Stimulated activated memory B cell treated with anti-CD40 and anti-IgM and Interleukin-4, amounts not matched to agents 10 μg/mL and 1 μg/mL and 100 μg/mL, for 72 hours (primary cell): ENCODE results near the gene RNF141.

Experiments
- ATAC-seq: fragments of 150-1000 bp; cut with Tn5 transposase; 2 replicates; pipeline ENCODE4 v1.10.0; 2021
- H3K27ac Mint-ChIP-seq: one replicate; pipeline ENCODE4 v1.8.0; 2022; ENCODE audit warnings: mild to moderate bottlenecking, mixed read lengths
- H3K27me3 Mint-ChIP-seq: one replicate; pipeline ENCODE4 v1.8.0; 2022; ENCODE audit warnings: mixed read lengths
- H3K36me3 Mint-ChIP-seq: one replicate; pipeline ENCODE4 v1.8.0; 2022; ENCODE audit warnings: mixed read lengths
- H3K4me1 Mint-ChIP-seq: one replicate; pipeline ENCODE4 v1.8.0; 2022; ENCODE audit warnings: mixed read lengths
- H3K4me3 Mint-ChIP-seq: one replicate; pipeline ENCODE4 v1.8.0; 2022; ENCODE audit warnings: mild to moderate bottlenecking, moderate library complexity, mixed read lengths
- H3K9me3 Mint-ChIP-seq: one replicate; pipeline ENCODE4 v1.8.0; 2022; ENCODE audit warnings: mixed read lengths

The RNF141 gene

DNA sequence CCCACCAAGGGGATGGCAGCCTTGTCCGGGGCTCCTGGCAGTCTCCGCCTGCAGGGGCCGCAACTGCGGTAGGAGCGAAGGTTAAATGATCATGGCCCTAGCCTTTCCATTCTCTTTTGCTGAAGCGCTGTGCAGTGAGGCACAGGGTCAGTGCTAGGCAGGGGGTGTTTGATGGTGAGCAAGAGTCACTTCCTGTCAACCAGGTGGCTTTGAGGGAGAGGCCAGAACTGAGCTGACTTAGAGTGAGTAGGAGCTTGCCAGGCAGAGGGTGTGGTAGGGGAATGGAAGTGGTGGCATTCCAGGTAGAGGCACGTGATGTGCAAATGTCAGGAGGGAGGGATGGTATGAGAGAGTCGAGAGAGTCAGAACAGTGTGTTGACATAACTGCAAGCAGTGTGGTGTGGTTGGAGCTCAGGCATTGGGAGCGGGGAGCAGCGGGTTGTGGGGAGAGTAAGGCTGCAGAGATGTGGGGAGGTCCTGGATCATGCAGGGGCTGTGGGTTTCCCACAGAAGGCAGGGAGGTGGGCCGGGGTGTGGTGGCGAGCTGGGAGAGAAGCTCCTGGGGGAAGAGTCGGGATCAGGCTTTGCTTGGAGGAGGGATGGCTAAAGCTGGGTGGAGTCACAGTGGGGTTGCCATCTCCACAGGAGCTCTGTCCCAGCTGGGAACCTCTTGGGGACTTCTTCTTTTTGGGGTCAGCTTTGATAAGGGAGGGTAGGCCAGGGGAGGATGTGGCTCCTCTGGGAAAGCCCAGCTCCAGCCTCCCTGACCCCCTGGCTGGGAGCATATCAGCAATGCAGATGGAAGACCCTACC, 52.7 kb downstream of the RNF141 start:
- peak; percentile 65 for ATAC-seq
- Mint-ChIP-seq H3K4me1 (peaks cover 68% of the 10 kb centered on the region), H3K9me3 (no peaks in the 10 kb centered on the region), H3K4me3 (peak overlapping the region; percentile 48), H3K36me3 (peaks cover 80% of the 10 kb centered on the region), H3K27ac (peak overlapping the region; percentile 89), H3K27me3 (no peaks in the 10 kb centered on the region)

DNA sequence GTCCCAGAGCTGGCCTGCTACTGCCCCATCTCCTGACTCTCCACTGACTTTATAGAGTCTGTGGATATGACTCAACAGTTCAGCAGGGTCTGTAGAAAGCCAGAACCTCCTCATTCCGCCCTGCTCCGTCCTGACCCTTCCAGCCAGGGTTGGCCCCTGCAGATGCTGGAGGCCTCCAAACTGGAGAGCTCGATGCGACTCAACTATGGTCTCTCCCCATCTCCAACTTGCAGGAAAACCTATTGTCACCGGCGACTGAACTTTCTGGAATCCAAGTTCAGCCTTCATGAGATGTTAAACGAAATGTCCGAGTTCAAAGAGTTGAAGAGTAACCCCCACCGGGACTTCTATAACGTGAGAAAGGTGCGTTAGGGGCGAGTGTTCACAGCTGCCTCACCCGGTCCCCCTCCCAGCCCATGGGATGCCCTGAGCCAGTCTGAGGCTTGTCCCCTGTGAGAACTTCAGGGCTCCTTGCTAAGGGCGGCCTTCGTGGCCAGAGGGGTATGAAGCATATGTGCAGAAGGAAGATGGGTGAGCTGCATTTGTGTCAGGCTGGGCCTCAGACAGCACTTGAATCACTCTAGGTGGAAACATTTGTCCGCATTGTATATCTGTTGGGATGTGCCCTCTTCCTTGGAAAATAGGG, 53.9 kb downstream of the RNF141 start:
- ATAC-seq, result no peak
- Mint-ChIP-seq H3K27ac (peak overlapping the region; percentile 89), H3K4me3 (no peak overlapping the region), H3K36me3 (peaks cover 80% of the 10 kb centered on the region), H3K27me3 (no peaks in the 10 kb centered on the region), H3K4me1 (peaks cover 61% of the 10 kb centered on the region), H3K9me3 (no peaks in the 10 kb centered on the region)

DNA sequence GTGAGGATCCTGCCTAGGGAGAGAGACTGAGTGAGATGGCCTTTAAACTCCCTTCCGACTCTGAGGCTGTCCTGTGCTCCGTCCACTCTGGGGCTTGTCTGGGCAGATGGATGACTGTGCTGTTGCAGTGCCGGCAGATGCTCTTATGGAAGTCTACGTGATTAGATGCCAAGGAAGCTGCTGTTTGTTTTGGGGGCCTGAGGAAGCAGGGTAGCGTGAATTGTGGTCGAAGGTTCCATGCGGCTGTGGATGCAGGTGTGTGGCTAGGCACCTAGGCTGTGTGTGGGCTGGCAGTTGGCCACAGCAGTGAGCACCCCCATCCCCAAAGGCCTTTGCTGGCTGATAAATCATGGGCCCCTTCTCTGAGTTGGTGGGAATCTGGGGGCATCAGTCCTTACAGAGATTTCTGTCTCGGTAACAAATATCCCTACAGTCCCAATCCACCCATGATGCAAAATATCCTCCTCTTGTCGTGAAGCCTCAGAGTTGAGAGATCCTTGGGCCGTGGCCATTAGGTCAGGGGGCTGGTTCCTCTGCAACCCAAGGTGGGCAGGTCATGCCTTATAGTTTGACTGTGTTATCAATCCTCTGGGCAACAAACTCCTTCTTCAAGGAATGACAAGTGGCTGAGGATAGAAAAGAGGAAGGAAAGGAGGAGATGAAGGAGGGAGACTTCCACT, 54.7 kb downstream of the RNF141 start:
- no peak overlapping the region for H3K4me3 Mint-ChIP-seq
- peak overlapping the region; percentile 89 for H3K27ac Mint-ChIP-seq
- no peaks in the 10 kb centered on the region for H3K27me3 Mint-ChIP-seq
- no peaks in the 10 kb centered on the region for H3K9me3 Mint-ChIP-seq
- no peak for ATAC-seq
- H3K36me3 Mint-ChIP-seq, result peaks cover 75% of the 10 kb centered on the region
- peaks cover 54% of the 10 kb centered on the region for H3K4me1 Mint-ChIP-seq

DNA sequence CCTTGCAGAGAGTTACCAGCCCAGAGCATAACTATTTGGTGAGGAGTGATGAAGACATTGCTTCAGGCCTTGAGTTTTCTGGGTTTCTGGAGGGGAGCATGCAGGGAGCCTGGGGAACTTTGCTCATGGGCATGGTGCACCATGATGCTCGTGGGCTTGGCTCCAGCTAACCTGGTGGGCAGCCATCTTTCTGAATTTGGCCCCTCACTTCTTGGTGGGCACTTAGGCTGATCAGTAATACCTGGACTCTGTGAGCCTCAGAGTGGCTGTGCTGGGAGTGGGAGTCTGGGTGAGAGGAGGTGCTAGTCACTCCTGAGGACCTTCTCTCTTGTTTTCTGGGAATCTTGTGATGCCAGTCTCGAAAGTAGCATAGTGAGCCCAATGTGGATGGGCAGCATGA, 55.3 kb downstream of the RNF141 start:
- H3K4me1 Mint-ChIP-seq, result peaks cover 50% of the 10 kb centered on the region
- H3K27ac Mint-ChIP-seq, result peak overlapping the region; percentile 89
- ATAC-seq, result no peak
- peaks cover 78% of the 10 kb centered on the region for H3K36me3 Mint-ChIP-seq
- no peaks in the 10 kb centered on the region for H3K9me3 Mint-ChIP-seq
- H3K27me3 Mint-ChIP-seq, result no peaks in the 10 kb centered on the region
- H3K4me3 Mint-ChIP-seq, result no peak overlapping the region

DNA sequence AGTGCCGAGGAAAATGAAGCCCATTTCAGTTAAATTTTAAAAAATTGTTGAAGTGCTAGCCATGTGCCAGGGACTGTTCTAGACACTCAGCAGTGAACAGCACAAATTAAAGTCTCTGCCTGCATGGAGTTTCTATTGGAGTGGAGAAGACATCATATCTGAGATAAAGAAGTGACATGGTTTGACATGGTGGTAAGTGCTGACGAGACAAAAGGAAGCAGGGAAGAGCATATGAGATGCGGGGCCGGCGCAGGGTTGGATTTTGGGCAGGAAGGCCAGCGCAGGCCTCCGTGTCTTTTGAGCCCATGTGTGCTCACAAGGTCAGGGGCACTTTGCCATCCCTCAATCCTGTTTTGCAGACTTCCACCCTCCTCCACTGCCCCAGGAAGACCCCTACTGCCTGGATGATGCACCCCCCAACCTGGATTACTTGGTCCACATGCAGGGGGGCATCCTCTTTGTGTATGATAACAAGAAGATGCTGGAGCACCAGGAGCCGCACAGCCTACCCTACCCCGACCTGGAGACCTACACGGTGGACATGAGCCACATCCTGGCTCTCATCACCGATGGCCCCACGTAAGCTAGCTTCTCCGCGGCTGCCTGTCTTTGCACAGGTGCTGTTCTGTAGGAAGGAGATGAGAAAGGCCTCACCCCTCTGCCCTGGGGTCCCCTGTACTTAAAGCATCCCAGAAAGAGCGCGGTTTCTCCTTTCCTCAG, 56.4 kb downstream of the RNF141 start:
- peaks cover 77% of the 10 kb centered on the region for H3K36me3 Mint-ChIP-seq
- no peak overlapping the region for H3K4me3 Mint-ChIP-seq
- H3K4me1 Mint-ChIP-seq, result peaks cover 43% of the 10 kb centered on the region
- H3K27me3 Mint-ChIP-seq, result no peaks in the 10 kb centered on the region
- no peaks in the 10 kb centered on the region for H3K9me3 Mint-ChIP-seq
- no peak for ATAC-seq
- no peak overlapping the region for H3K27ac Mint-ChIP-seq

DNA sequence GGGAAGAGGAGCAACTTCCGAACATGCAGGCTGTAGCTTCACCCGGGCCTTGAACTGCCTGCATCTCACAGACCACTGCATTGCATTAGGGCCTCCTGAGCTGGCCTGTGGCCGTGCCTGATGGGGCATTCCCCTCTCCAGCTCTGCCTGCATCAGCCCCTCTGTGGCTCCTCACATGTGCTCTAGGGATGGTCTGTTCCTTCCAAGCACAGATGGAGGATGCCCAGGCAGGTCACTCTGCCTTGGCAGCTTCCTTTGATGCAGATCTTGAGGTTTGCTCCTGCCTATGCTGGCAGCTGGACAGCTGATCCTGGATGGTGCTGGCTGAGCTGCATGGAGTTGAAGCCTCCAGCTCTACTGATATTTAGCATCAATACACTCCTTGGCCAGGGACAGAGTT, 57.4 kb downstream of the RNF141 start:
- H3K27ac Mint-ChIP-seq, result no peak overlapping the region
- no peak overlapping the region for H3K4me3 Mint-ChIP-seq
- H3K27me3 Mint-ChIP-seq, result no peaks in the 10 kb centered on the region
- ATAC-seq, result no peak
- H3K9me3 Mint-ChIP-seq, result no peaks in the 10 kb centered on the region
- H3K4me1 Mint-ChIP-seq, result peaks cover 33% of the 10 kb centered on the region
- H3K36me3 Mint-ChIP-seq, result peaks cover 87% of the 10 kb centered on the region

DNA sequence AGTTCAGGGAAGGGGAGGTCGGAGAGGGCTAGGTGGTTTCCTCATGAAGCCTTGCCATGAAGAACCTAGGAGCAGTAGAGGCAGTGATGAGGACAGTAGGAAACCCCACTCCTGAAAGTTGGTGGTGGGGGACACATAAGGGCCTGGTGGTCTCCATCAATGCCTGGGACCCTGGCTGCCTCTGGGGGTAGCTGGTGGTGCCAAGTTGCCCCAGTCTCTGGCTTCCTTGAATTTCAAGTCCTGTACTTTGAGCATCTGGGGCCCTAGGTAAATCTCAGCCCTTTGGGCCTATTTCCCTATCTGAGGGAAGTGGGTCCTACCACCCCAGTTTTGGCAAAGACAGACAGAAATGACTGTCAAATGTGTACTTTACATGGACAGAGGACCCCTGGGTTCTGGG, 57.8 kb downstream of the RNF141 start:
- no peaks in the 10 kb centered on the region for H3K9me3 Mint-ChIP-seq
- peaks cover 33% of the 10 kb centered on the region for H3K4me1 Mint-ChIP-seq
- H3K36me3 Mint-ChIP-seq, result peaks cover 88% of the 10 kb centered on the region
- no peaks in the 10 kb centered on the region for H3K27me3 Mint-ChIP-seq
- no peak overlapping the region for H3K4me3 Mint-ChIP-seq
- ATAC-seq, result no peak
- no peak overlapping the region for H3K27ac Mint-ChIP-seq

DNA sequence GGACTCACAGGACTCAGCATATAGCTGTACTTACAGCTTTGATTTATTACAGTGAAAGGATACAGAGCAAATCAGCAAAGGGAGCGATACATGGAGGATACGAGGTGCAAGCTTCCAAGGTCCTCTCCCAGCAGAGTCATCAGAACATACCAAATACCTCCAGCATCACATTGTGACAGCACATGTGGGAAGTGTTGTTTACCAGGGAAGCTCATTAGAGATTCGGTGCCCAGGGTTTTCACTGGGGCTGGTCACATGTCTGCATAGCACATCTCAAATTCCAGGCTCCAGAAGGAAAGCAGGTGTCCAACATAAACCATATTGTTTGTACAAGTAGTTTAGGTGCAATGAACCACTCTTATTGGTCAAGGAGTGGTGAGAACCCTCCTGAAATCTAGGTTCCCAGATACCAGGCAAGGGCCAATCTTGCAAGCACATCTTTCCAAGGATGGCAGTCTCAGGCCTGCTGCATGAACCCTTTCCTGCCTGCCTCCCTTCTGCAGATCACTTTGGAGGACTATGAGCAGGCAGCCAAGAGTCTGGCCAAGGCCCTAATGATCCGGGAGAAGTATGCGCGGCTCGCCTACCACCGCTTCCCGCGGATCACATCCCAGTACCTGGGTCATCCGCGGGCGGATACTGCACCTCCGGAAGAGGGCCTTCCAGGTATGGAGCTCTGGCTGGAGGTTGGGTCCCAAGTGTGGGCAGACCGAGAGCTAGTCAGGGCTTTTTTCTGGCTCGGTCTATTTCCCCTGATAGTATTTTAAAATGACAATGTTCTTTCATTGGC, 59.2 kb downstream of the RNF141 start:
- H3K27me3 Mint-ChIP-seq, result no peaks in the 10 kb centered on the region
- no peak overlapping the region for H3K27ac Mint-ChIP-seq
- peaks cover 88% of the 10 kb centered on the region for H3K36me3 Mint-ChIP-seq
- H3K4me1 Mint-ChIP-seq, result peaks cover 33% of the 10 kb centered on the region
- H3K9me3 Mint-ChIP-seq, result no peaks in the 10 kb centered on the region
- H3K4me3 Mint-ChIP-seq, result no peak overlapping the region
- no peak for ATAC-seq

DNA sequence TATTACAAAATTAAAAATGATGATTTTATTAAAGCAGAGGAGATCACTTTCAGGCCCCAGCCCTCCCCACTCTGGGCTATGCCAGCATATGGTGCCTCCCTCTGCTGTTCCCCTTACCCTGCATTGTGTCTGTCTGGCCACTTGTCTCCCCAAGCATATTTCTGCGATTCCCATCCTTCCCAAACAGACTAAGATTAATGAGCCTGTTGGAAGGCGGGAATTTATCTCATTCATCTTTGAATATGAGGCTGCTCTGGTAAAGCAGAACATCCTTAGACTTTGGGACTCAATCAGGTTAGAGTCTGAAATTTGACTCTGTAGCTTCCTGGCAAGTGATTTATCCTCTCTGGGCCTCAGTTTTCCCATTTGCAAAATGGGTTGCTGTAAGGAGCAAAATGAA, 60.2 kb downstream of the RNF141 start:
- peaks cover 33% of the 10 kb centered on the region for H3K4me1 Mint-ChIP-seq
- no peak for ATAC-seq
- no peaks in the 10 kb centered on the region for H3K9me3 Mint-ChIP-seq
- H3K27ac Mint-ChIP-seq, result no peak overlapping the region
- peaks cover 88% of the 10 kb centered on the region for H3K36me3 Mint-ChIP-seq
- no peak overlapping the region for H3K4me3 Mint-ChIP-seq
- no peaks in the 10 kb centered on the region for H3K27me3 Mint-ChIP-seq

DNA sequence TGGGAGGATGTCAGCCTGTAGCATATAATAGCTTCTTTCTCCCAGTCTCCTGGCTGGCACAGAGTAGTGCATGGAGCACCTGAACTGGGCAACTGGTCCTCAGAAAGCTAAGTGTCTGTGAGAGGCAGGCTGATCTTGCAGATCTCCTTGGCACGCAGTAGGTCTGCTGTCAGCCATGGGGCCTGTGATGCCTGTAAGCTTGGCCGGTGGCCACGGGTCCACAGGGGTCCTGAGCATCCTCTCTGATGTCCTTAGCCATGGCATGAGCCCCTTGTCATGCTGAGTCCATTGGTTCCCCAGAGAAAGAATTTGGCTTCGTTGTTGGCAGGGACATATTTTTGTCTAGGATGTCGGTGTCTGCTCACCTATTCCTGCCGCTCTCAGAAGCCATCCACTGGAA, 61.0 kb downstream of the RNF141 start:
- ATAC-seq, result no peak
- Mint-ChIP-seq H3K36me3 (peaks cover 88% of the 10 kb centered on the region), H3K9me3 (no peaks in the 10 kb centered on the region), H3K4me3 (no peak overlapping the region), H3K27ac (no peak overlapping the region), H3K4me1 (peaks cover 36% of the 10 kb centered on the region), H3K27me3 (no peaks in the 10 kb centered on the region)

DNA sequence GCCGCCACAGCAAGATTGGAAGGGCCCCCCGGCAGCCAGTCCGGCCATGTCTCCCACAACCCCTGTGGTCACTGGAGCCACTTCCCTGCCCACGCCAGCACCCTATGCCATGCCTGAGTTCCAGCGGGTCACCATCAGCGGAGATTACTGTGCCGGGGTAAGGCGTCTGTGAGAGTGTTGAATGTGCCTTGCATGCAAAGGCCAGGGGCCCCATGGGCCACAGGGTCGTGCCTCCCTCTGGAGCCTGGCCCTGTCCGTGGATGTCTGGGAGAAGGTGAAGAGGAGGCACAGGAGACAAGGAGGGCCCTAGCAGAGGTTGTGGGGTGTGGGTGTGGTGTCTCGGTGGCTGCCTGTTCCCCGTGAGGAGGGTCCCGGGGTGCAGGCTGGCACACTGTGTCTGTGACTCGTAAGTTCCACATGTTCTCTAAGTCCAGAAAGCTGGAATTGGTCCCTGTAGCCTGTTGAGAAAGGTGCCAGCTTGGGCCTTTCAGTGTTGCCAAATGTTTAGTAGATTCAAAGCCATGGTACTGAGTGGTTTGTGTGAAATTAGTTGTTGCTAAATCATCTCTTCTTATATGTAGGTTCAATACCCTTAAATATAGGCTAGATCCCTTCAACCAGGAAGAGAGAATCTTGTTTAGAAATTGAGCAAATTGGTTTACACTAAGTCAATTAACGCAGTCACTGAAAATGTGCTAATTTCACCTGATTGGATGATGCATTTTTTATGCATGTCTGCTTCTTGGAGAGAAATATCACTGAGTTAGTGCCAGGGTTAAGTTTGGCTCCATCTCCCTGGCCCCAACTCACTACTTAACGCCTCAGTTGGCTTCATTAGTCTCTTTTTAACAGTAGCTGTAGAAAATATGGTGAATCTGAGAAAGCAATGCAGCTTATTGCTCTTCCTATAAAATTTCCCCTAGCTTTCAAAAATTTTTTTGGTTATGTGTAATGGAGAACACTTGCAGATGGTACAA, 62.1 kb downstream of the RNF141 start:
- Mint-ChIP-seq H3K27me3 (no peaks in the 10 kb centered on the region), H3K4me1 (peaks cover 48% of the 10 kb centered on the region), H3K36me3 (peaks cover 90% of the 10 kb centered on the region), H3K27ac (peak overlapping the region; percentile 80), H3K9me3 (no peaks in the 10 kb centered on the region), H3K4me3 (no peak overlapping the region)
- no peak for ATAC-seq

DNA sequence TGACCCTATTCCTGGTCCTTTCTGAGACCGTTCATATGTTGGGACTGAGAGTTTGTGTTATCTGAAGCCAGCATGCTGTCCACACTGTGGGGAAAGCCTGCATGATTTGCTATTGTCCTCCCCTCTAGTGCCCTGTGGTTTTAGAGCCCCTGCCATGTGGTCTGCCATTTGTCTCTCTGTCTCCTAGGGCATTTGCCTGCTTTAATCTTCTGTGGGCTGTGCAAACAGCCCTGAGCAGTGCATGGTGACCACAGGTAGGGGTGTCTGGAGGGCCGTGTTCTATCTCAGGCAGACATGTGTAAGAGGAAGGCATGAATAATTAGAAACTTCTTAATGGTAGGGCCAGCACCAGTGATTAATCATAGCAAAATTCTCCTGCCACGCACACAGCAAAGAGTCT, 62.9 kb downstream of the RNF141 start:
- H3K36me3 Mint-ChIP-seq, result peaks cover 91% of the 10 kb centered on the region
- ATAC-seq, result no peak
- H3K9me3 Mint-ChIP-seq, result no peaks in the 10 kb centered on the region
- H3K27me3 Mint-ChIP-seq, result no peaks in the 10 kb centered on the region
- H3K4me3 Mint-ChIP-seq, result no peak overlapping the region
- peaks cover 56% of the 10 kb centered on the region for H3K4me1 Mint-ChIP-seq
- H3K27ac Mint-ChIP-seq, result peak overlapping the region; percentile 80

DNA sequence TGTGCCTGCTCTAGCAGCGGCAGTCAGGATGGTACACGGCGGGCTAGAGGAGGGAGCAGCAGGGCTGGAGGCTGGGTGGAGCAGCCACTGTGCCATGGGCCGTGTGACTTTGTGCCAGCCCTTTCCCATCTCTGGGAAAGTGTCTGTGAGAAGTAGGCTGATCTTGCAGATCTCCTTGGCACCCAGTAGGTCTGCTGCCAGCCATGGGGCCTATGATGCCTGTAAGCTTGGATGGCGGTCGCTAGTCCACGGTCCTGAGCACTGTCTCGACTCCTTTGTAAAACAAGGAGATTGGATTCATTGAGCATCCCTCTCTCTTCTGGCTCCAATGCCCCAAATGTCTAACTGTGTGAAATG, 63.3 kb downstream of the RNF141 start:
- H3K4me3 Mint-ChIP-seq, result no peak overlapping the region
- H3K4me1 Mint-ChIP-seq, result peaks cover 60% of the 10 kb centered on the region
- no peaks in the 10 kb centered on the region for H3K9me3 Mint-ChIP-seq
- peaks cover 91% of the 10 kb centered on the region for H3K36me3 Mint-ChIP-seq
- H3K27me3 Mint-ChIP-seq, result no peaks in the 10 kb centered on the region
- ATAC-seq, result no peak
- peak overlapping the region; percentile 80 for H3K27ac Mint-ChIP-seq
